ENCODE data around the gene ATF6.

- no peak for TF ChIP-seq CTCF (IDR thresholded peaks at IDR 0.05)
- TF ChIP-seq POLR2A (IDR thresholded peaks at IDR 0.05): no peak
Measured at GRCh38 chr1:161953256-161953920, 187.3 kb downstream of the ATF6 start.
